Measurements from ENCODE around the gene NR5A1. TPM values are rescaled to one million over a fixed set of nuclear protein-coding genes. Genes with fewer than 3 reads are reported as not detected.

Gene NR5A1
- total and polyA plus RNA-seq, 4 donors: not detected

GRCh38 chr9:124502711-124503702, 4.2 kb downstream of the NR5A1 start:
- no peaks in the 10 kb centered on the region for H3K36me3 ChIP-seq (ENCODE audit: control insufficient read depth in 1 of 2, insufficient read depth in 2 of 2, low read length in 1 of 2)
- DNase-seq (peak in 1 of 2 donors; percentile 65), ATAC-seq (ENCODE audit: low FRiP score) (no peak)
- H3K27me3 ChIP-seq (ENCODE audit: control insufficient read depth in 1 of 2, insufficient read depth in 2 of 2, low read length in 1 of 2): no peaks in the 10 kb centered on the region
- H3K27ac ChIP-seq (ENCODE audit: low read depth in 1 of 2, low read length in 2 of 2): no peak overlapping the region
- no peak overlapping the region for H3K4me3 ChIP-seq (ENCODE audit: low read length in 2 of 2)
- intact Hi-C loops (cut with DNase I): no loop called here
- WGBS, 2 donors: 9 to 12% methylated on average over 76 to 96 of the region's 96 CpGs
- no peaks in the 10 kb centered on the region for H3K9me3 ChIP-seq (ENCODE audit: control insufficient read depth, low read length)
- H3K4me1 ChIP-seq (ENCODE audit: control insufficient read depth in 1 of 2, insufficient read depth in 2 of 2, low read length in 2 of 2): no peaks in the 10 kb centered on the region

GRCh38 chr9:124501771-124502320, 5.4 kb downstream of the NR5A1 start:
- H3K4me3 ChIP-seq (ENCODE audit: low read length in 2 of 2): no peak overlapping the region
- no peak overlapping the region for H3K27ac ChIP-seq (ENCODE audit: low read depth in 1 of 2, low read length in 2 of 2)
- DNase-seq (peak in 1 of 2 donors; percentile 42), ATAC-seq (ENCODE audit: low FRiP score) (no peak)
- intact Hi-C loops (cut with DNase I): no loop called here
- H3K36me3 ChIP-seq (ENCODE audit: control insufficient read depth in 1 of 2, insufficient read depth in 2 of 2, low read length in 1 of 2): no peaks in the 10 kb centered on the region
- H3K27me3 ChIP-seq (ENCODE audit: control insufficient read depth in 1 of 2, insufficient read depth in 2 of 2, low read length in 1 of 2): no peaks in the 10 kb centered on the region
- H3K9me3 ChIP-seq (ENCODE audit: control insufficient read depth, low read length): no peaks in the 10 kb centered on the region
- 51 to 54% methylated on average over 11 of the region's 11 CpGs for WGBS, 2 donors
- no peaks in the 10 kb centered on the region for H3K4me1 ChIP-seq (ENCODE audit: control insufficient read depth in 1 of 2, insufficient read depth in 2 of 2, low read length in 2 of 2)

- intact Hi-C loops (cut with DNase I): no loop called here
- Histone ChIP-seq H3K4me1 (ENCODE audit: control insufficient read depth in 1 of 2, insufficient read depth in 2 of 2, low read length in 2 of 2) (no peaks in the 10 kb centered on the region), H3K27ac (ENCODE audit: low read depth in 1 of 2, low read length in 2 of 2) (no peak overlapping the region), H3K4me3 (ENCODE audit: low read length in 2 of 2) (no peak overlapping the region), H3K9me3 (ENCODE audit: control insufficient read depth, low read length) (no peaks in the 10 kb centered on the region), H3K36me3 (ENCODE audit: control insufficient read depth in 1 of 2, insufficient read depth in 2 of 2, low read length in 1 of 2) (no peaks in the 10 kb centered on the region), H3K27me3 (ENCODE audit: control insufficient read depth in 1 of 2, insufficient read depth in 2 of 2, low read length in 1 of 2) (no peaks in the 10 kb centered on the region)
- WGBS, 2 donors: 56 to 64% methylated on average over 12 of the region's 12 CpGs
- no peak for ATAC-seq (ENCODE audit: low FRiP score)
- DNase-seq: peak in 1 of 2 donors; percentile 43
Observed at GRCh38 chr9:124500796-124501611, 6.2 kb downstream of the NR5A1 start.

GRCh38 chr9:124500028-124500795, 7.0 kb downstream of the NR5A1 start:
- intact Hi-C loops (cut with DNase I): no loop called here
- Histone ChIP-seq H3K27ac (ENCODE audit: low read depth in 1 of 2, low read length in 2 of 2) (no peak overlapping the region), H3K4me3 (ENCODE audit: low read length in 2 of 2) (no peak overlapping the region), H3K36me3 (ENCODE audit: control insufficient read depth in 1 of 2, insufficient read depth in 2 of 2, low read length in 1 of 2) (no peaks in the 10 kb centered on the region), H3K4me1 (ENCODE audit: control insufficient read depth in 1 of 2, insufficient read depth in 2 of 2, low read length in 2 of 2) (no peaks in the 10 kb centered on the region), H3K27me3 (ENCODE audit: control insufficient read depth in 1 of 2, insufficient read depth in 2 of 2, low read length in 1 of 2) (no peaks in the 10 kb centered on the region), H3K9me3 (ENCODE audit: control insufficient read depth, low read length) (no peaks in the 10 kb centered on the region)
- DNase-seq (no peak), ATAC-seq (ENCODE audit: low FRiP score) (no peak)
- 90 to 91% methylated on average over 36 to 40 of the region's 40 CpGs for WGBS, 2 donors

GRCh38 chr9:124499216-124499615, 8.0 kb downstream of the NR5A1 start:
- WGBS, 2 donors: 80 to 92% methylated on average over 3 of the region's 3 CpGs
- no peaks in the 10 kb centered on the region for H3K9me3 ChIP-seq (ENCODE audit: control insufficient read depth, low read length)
- intact Hi-C loops (cut with DNase I): no loop called here
- ATAC-seq (ENCODE audit: low FRiP score): no peak
- H3K27ac ChIP-seq (ENCODE audit: low read depth in 1 of 2, low read length in 2 of 2): no peak overlapping the region
- H3K4me1 ChIP-seq (ENCODE audit: control insufficient read depth in 1 of 2, insufficient read depth in 2 of 2, low read length in 2 of 2): no peaks in the 10 kb centered on the region
- no peak for DNase-seq
- H3K4me3 ChIP-seq (ENCODE audit: low read length in 2 of 2): no peak overlapping the region
- no peaks in the 10 kb centered on the region for H3K36me3 ChIP-seq (ENCODE audit: control insufficient read depth in 1 of 2, insufficient read depth in 2 of 2, low read length in 1 of 2)
- H3K27me3 ChIP-seq (ENCODE audit: control insufficient read depth in 1 of 2, insufficient read depth in 2 of 2, low read length in 1 of 2): no peaks in the 10 kb centered on the region

- H3K36me3 ChIP-seq (ENCODE audit: control insufficient read depth in 1 of 2, insufficient read depth in 2 of 2, low read length in 1 of 2): no peaks in the 10 kb centered on the region
- DNase-seq (no peak), ATAC-seq (ENCODE audit: low FRiP score) (no peak)
- intact Hi-C loops (cut with DNase I): no loop called here
- 70 to 74% methylated on average over 15 of the region's 15 CpGs for WGBS, 2 donors
- H3K4me3 ChIP-seq (ENCODE audit: low read length in 2 of 2): no peak overlapping the region
- H3K27me3 ChIP-seq (ENCODE audit: control insufficient read depth in 1 of 2, insufficient read depth in 2 of 2, low read length in 1 of 2): no peaks in the 10 kb centered on the region
- no peak overlapping the region for H3K27ac ChIP-seq (ENCODE audit: low read depth in 1 of 2, low read length in 2 of 2)
- H3K9me3 ChIP-seq (ENCODE audit: control insufficient read depth, low read length): no peaks in the 10 kb centered on the region
- H3K4me1 ChIP-seq (ENCODE audit: control insufficient read depth in 1 of 2, insufficient read depth in 2 of 2, low read length in 2 of 2): no peaks in the 10 kb centered on the region
Observed at GRCh38 chr9:124498499-124499146, 8.6 kb downstream of the NR5A1 start.

GRCh38 chr9:124498040-124498439, 9.2 kb downstream of the NR5A1 start:
- H3K36me3 ChIP-seq (ENCODE audit: control insufficient read depth in 1 of 2, insufficient read depth in 2 of 2, low read length in 1 of 2): no peaks in the 10 kb centered on the region
- DNase-seq (no peak), ATAC-seq (ENCODE audit: low FRiP score) (no peak)
- no peak overlapping the region for H3K4me3 ChIP-seq (ENCODE audit: low read length in 2 of 2)
- no peaks in the 10 kb centered on the region for H3K27me3 ChIP-seq (ENCODE audit: control insufficient read depth in 1 of 2, insufficient read depth in 2 of 2, low read length in 1 of 2)
- H3K27ac ChIP-seq (ENCODE audit: low read depth in 1 of 2, low read length in 2 of 2): no peak overlapping the region
- H3K9me3 ChIP-seq (ENCODE audit: control insufficient read depth, low read length): no peaks in the 10 kb centered on the region
- no peaks in the 10 kb centered on the region for H3K4me1 ChIP-seq (ENCODE audit: control insufficient read depth in 1 of 2, insufficient read depth in 2 of 2, low read length in 2 of 2)
- WGBS, 2 donors: 75% methylated on average over 6 of the region's 6 CpGs
- intact Hi-C loops (cut with DNase I): no loop called here

- DNase-seq: no peak
- WGBS, 2 donors: 90% methylated on average over 8 of the region's 8 CpGs
- no peaks in the 10 kb centered on the region for H3K9me3 ChIP-seq (ENCODE audit: control insufficient read depth, low read length)
- no peak overlapping the region for H3K4me3 ChIP-seq (ENCODE audit: low read length in 2 of 2)
- no peaks in the 10 kb centered on the region for H3K27me3 ChIP-seq (ENCODE audit: control insufficient read depth in 1 of 2, insufficient read depth in 2 of 2, low read length in 1 of 2)
- H3K27ac ChIP-seq (ENCODE audit: low read depth in 1 of 2, low read length in 2 of 2): no peak overlapping the region
- no peaks in the 10 kb centered on the region for H3K4me1 ChIP-seq (ENCODE audit: control insufficient read depth in 1 of 2, insufficient read depth in 2 of 2, low read length in 2 of 2)
- intact Hi-C loops (cut with DNase I): no loop called here
- ATAC-seq (ENCODE audit: low FRiP score): no peak
- H3K36me3 ChIP-seq (ENCODE audit: control insufficient read depth in 1 of 2, insufficient read depth in 2 of 2, low read length in 1 of 2): no peaks in the 10 kb centered on the region
Observed at GRCh38 chr9:124497441-124497840, 9.8 kb downstream of the NR5A1 start.

Measured in aorta (tissue), 5 donors.